Neural cell (in vitro differentiated cells): ENCODE results near the gene PHLPP1.

ENCODE experiments used
- EP300 ChIP-seq: fragments of 450-650 bp; conservative IDR thresholded peaks from 2 replicates; pipeline ENCODE4 v1.6.1; 2014; ENCODE audit warnings: antibody characterized with exemption, mild to moderate bottlenecking, moderate library complexity; ENCODE audit not compliant: poor library complexity, severe bottlenecking
- POLR2AphosphoS5 ChIP-seq: IDR thresholded peaks from 2 replicates; pipeline ENCODE4 v1.6.1; 2012
- SMC3 ChIP-seq: fragments of 450-650 bp; conservative IDR thresholded peaks from 2 replicates; pipeline ENCODE4 v1.6.1; 2014; ENCODE audit warnings: antibody characterized with exemption, mild to moderate bottlenecking, moderate library complexity; ENCODE audit not compliant: poor library complexity
- TF ChIP-seq, protein P1 (sequence below): fragments of 450-650 bp; IDR thresholded peaks from 2 replicates; pipeline ENCODE4 v1.5.1; 2014; ENCODE audit warnings: antibody characterized with exemption, mild to moderate bottlenecking, moderate library complexity; ENCODE audit not compliant: poor library complexity, severe bottlenecking

DNA sequence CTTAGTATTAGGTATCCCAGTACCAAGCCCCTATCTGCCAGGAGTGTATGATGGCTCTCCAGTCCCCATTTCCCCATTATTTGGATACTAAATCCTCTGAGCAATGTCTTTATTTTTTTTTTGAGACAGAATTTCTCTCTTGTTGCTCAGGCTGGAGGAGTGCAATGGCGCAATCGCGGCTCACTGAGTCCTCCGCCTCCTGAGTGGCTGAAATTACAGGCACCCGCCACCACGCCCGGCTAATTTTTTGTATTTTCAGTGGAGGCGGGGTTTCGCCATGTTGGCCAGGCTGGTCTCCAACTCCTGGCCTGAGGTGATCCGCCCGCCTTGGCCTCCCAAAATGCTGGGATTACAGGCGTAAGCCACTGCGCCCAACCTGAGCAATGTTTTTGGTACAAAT is 3.6 kb upstream of the PHLPP1 start:
- no peak for TF ChIP-seq EP300
- TF ChIP-seq, protein P1, sequence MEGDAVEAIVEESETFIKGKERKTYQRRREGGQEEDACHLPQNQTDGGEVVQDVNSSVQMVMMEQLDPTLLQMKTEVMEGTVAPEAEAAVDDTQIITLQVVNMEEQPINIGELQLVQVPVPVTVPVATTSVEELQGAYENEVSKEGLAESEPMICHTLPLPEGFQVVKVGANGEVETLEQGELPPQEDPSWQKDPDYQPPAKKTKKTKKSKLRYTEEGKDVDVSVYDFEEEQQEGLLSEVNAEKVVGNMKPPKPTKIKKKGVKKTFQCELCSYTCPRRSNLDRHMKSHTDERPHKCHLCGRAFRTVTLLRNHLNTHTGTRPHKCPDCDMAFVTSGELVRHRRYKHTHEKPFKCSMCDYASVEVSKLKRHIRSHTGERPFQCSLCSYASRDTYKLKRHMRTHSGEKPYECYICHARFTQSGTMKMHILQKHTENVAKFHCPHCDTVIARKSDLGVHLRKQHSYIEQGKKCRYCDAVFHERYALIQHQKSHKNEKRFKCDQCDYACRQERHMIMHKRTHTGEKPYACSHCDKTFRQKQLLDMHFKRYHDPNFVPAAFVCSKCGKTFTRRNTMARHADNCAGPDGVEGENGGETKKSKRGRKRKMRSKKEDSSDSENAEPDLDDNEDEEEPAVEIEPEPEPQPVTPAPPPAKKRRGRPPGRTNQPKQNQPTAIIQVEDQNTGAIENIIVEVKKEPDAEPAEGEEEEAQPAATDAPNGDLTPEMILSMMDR: no peak
- no peak for TF ChIP-seq POLR2AphosphoS5
- no peak for TF ChIP-seq SMC3
